ENCODE data around the gene POLR2B. TPM values are rescaled to one million over a fixed set of nuclear protein-coding genes. Genes with fewer than 3 reads are reported as not detected.
A peak's percentile ranks its signal among the peaks of the same experiment; 100 is the strongest.

POLR2B gene
- total RNA-seq, 1 donor from 2014 or later, result 112 TPM

GRCh38 chr4:56971383-56971782 lies 7.3 kb upstream of the POLR2B start:
- DNase-seq (ENCODE audit: low read depth), result no peak
- TF ChIP-seq, protein P1, sequence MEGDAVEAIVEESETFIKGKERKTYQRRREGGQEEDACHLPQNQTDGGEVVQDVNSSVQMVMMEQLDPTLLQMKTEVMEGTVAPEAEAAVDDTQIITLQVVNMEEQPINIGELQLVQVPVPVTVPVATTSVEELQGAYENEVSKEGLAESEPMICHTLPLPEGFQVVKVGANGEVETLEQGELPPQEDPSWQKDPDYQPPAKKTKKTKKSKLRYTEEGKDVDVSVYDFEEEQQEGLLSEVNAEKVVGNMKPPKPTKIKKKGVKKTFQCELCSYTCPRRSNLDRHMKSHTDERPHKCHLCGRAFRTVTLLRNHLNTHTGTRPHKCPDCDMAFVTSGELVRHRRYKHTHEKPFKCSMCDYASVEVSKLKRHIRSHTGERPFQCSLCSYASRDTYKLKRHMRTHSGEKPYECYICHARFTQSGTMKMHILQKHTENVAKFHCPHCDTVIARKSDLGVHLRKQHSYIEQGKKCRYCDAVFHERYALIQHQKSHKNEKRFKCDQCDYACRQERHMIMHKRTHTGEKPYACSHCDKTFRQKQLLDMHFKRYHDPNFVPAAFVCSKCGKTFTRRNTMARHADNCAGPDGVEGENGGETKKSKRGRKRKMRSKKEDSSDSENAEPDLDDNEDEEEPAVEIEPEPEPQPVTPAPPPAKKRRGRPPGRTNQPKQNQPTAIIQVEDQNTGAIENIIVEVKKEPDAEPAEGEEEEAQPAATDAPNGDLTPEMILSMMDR (IDR thresholded peaks at IDR 0.05; ENCODE audit: insufficient read depth, low read length, severe bottlenecking), result no peak
- FAIRE-seq, result no peak
- peaks cover 15% of the 10 kb centered on the region for H3K36me3 ChIP-seq (ENCODE audit: control insufficient read depth, insufficient read depth, low read length)
- no peaks in the 10 kb centered on the region for H3K27me3 ChIP-seq (ENCODE audit: control insufficient read depth, insufficient read depth, low read length)
- H3K4me3 ChIP-seq (ENCODE audit: low read depth, low read length), result no peak overlapping the region

DNA sequence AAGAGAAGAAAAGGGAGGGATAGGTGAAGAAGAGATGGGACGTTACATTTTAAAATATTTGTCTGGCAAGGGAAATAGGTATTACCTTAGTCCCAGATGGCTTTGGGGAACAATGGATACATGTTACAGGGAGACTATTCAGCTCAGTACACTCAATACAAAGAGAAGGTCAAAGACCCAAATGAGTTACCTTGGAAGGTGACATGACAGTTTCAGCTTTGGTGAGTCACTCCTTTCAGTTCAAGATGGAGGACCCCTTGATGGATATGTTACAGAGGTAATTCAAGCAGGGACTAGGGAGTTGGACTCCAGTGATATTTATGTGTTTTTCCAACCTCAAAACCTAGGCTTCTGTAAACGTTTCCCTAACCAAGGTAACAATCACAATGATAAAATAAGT lies 6.3 kb upstream of the POLR2B start:
- no peak for FAIRE-seq
- TF ChIP-seq, protein P1 (IDR thresholded peaks at IDR 0.05; ENCODE audit: insufficient read depth, low read length, severe bottlenecking), result no peak
- H3K36me3 ChIP-seq (ENCODE audit: control insufficient read depth, insufficient read depth, low read length), result peaks cover 13% of the 10 kb centered on the region

DNA sequence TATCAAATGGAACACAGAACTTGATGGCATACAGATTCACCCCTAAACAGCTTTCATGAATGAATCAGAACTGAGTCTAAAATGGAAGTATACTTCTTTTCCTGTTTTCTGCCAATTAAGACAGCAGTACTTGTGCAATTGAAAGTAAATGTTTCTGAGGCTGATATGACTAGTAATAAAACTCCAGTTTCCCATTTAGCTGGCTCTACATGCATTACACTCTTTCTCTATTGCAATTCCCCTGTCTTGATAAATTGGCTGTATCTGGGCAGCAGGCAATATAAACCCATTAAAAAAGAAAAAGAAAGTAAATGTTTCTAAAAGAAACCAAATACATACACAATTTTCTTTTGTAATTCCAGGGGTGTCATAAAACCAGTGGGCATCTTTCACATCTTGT lies 5.9 kb upstream of the POLR2B start:
- TF ChIP-seq, protein P1 (IDR thresholded peaks at IDR 0.05; ENCODE audit: insufficient read depth, low read length, severe bottlenecking), result no peak
- Histone ChIP-seq H3K27me3 (ENCODE audit: control insufficient read depth, insufficient read depth, low read length) (no peaks in the 10 kb centered on the region), H3K4me3 (ENCODE audit: low read depth, low read length) (no peak overlapping the region), H3K36me3 (ENCODE audit: control insufficient read depth, insufficient read depth, low read length) (peaks cover 13% of the 10 kb centered on the region)
- DNase-seq (ENCODE audit: low read depth), result no peak
- no peak for FAIRE-seq

More for the DNA sequence above, 6.3 kb upstream of the POLR2B start:
- H3K27me3 ChIP-seq (ENCODE audit: control insufficient read depth, insufficient read depth, low read length), result no peaks in the 10 kb centered on the region
- no peak overlapping the region for H3K4me3 ChIP-seq (ENCODE audit: low read depth, low read length)
- DNase-seq (ENCODE audit: low read depth), result no peak

- Histone ChIP-seq H3K27me3 (ENCODE audit: control insufficient read depth, insufficient read depth, low read length) (no peaks in the 10 kb centered on the region), H3K4me3 (ENCODE audit: low read depth, low read length) (no peak overlapping the region), H3K36me3 (ENCODE audit: control insufficient read depth, insufficient read depth, low read length) (peaks cover 13% of the 10 kb centered on the region)
- no peak for FAIRE-seq
- TF ChIP-seq, protein P1 (IDR thresholded peaks at IDR 0.05; ENCODE audit: insufficient read depth, low read length, severe bottlenecking), result no peak
- no peak for DNase-seq (ENCODE audit: low read depth)
Observed at GRCh38 chr4:56973336-56973735, 5.4 kb upstream of the POLR2B start.

DNA sequence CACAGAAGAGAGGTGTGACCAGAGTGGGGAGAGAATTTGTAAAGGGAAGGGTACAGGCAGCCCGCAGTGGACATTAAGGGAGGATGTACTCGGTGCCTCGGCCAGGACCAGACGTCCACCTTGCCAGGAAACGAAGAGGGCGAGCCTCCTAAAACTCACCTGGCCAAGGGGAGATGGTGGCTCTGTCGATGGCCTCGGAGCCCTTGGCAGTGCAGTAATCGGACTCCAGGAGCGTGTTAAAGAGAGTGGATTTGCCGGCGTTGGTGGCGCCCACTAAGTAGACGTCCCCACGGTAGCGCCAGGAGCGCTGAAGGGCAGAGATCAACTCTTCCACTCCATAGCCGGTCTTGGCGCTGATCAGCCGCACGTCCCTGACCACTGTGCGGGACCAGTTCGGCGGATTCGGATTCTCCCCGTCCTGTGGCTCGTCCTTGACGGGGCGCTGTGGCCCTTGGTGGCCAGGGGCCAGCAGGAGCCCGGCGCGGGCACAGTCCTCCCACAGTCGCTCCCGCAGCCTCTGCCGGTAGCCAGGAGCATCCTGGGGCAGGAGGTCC lies 2.3 kb upstream of the POLR2B start:
- FAIRE-seq (no peak), DNase-seq (ENCODE audit: low read depth) (no peak)
- Histone ChIP-seq H3K4me3 (ENCODE audit: low read depth, low read length) (peak overlapping the region; percentile 95), H3K36me3 (ENCODE audit: control insufficient read depth, insufficient read depth, low read length) (peaks cover 12% of the 10 kb centered on the region), H3K27me3 (ENCODE audit: control insufficient read depth, insufficient read depth, low read length) (no peaks in the 10 kb centered on the region)
- TF ChIP-seq, protein P1 (IDR thresholded peaks at IDR 0.05; ENCODE audit: insufficient read depth, low read length, severe bottlenecking), result no peak

- peaks cover 12% of the 10 kb centered on the region for H3K36me3 ChIP-seq (ENCODE audit: control insufficient read depth, insufficient read depth, low read length)
- TF ChIP-seq, protein P1 (IDR thresholded peaks at IDR 0.05; ENCODE audit: insufficient read depth, low read length, severe bottlenecking), result peak; percentile 54
- no peak for FAIRE-seq
- H3K27me3 ChIP-seq (ENCODE audit: control insufficient read depth, insufficient read depth, low read length), result no peaks in the 10 kb centered on the region
- peak; percentile 50 for DNase-seq (ENCODE audit: low read depth)
- H3K4me3 ChIP-seq (ENCODE audit: low read depth, low read length), result peak overlapping the region; percentile 95
Observed at GRCh38 chr4:56976837-56977320, 1.8 kb upstream of the POLR2B start.
